ENCODE data around the gene GADD45G. TPM values are rescaled to one million over a fixed set of nuclear protein-coding genes. Genes with fewer than 3 reads are reported as not detected.

Gene GADD45G
- total and polyA plus RNA-seq, 8 donors, result 9.5 to 220 (median 21.1) TPM

DNA sequence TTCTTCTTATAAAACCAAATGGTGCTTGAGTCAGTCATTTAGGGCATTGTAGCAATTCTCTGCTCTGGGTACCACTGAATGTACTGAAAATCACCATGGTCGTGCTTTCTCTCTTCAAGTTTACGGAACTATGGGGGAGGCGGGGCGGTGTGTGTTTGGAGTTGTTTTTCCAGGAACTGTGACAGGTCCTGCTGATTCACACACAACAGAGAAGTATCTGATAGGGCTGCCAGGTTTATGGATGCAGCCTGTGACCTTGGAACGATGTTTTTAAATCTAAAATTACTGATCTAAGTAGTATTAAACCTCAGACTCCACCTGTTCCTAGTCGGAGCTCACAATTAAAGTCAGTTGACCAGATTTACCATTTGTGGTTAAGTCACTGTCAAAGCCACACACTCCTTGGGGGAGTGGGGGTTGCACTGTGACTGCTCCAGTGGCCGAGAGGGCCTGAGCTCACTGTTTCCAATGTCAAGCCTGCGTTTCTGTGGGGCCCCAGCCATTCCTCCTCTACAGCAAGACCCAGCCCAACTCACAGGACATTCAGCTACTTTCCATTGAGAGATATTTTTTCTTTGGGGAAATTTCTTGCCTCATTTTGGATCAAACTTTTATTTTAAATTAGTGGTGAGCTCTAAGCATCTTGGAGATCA, 44.4 kb downstream of the GADD45G start:
- no peaks in the 10 kb centered on the region for H3K27me3 ChIP-seq
- no peak for FAIRE-seq
- peaks cover 0 to 3% (median 0%) of the 10 kb centered on the region in 3 donors for H3K4me1 ChIP-seq
- TF ChIP-seq, protein P1, sequence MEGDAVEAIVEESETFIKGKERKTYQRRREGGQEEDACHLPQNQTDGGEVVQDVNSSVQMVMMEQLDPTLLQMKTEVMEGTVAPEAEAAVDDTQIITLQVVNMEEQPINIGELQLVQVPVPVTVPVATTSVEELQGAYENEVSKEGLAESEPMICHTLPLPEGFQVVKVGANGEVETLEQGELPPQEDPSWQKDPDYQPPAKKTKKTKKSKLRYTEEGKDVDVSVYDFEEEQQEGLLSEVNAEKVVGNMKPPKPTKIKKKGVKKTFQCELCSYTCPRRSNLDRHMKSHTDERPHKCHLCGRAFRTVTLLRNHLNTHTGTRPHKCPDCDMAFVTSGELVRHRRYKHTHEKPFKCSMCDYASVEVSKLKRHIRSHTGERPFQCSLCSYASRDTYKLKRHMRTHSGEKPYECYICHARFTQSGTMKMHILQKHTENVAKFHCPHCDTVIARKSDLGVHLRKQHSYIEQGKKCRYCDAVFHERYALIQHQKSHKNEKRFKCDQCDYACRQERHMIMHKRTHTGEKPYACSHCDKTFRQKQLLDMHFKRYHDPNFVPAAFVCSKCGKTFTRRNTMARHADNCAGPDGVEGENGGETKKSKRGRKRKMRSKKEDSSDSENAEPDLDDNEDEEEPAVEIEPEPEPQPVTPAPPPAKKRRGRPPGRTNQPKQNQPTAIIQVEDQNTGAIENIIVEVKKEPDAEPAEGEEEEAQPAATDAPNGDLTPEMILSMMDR (IDR thresholded peaks at IDR 0.05), result no peak
- H3K27ac ChIP-seq, result no peak overlapping the region
- peak in 3 of 4 donors; percentile 22 to 46 (median 30) for ATAC-seq
- intact Hi-C loops (cut with DNase I), result no loop called here
- 78 to 79% methylated on average over 8 of the region's 8 CpGs for WGBS, 2 donors
- no peak for DNase-seq
- no peak overlapping the region for H3K4me3 ChIP-seq
- H3K9me3 ChIP-seq, result no peaks in the 10 kb centered on the region
- no peaks in the 10 kb centered on the region for H3K36me3 ChIP-seq

DNA sequence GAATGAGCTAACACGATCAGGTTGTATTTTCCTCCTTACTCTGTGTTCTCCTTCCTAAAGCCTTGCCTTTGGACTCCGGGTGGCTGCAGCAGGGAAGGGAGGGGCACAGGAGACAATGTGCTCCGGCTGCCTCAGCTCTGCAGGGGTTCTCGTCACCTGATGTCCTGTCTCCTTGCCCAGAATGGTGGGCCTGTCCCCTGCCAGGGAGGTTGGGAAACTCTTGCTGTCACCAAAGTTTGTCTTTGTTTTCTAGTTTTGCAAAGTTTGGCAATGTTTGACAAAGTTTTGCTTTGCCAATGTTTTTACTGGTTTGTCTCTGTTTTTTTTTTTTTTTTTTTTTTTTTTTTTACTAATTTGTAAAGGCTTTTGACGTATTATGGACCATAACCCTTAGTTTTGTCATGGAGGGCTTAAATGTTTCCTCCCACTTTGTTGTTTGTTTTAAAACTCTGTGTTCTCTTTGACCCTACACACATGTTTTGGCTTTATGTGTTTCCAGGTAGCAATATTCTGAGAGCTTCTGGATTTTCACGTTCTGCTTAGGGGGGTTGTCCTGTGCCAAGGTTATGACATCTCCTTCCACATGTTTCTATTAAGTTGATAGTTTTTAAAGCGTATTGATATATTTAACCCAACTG, 49.3 kb downstream of the GADD45G start:
- Histone ChIP-seq H3K9me3 (no peaks in the 10 kb centered on the region), H3K4me3 (no peak overlapping the region), H3K4me1 (peaks cover 8 to 23% (median 17%) of the 10 kb centered on the region in 3 donors), H3K27me3 (no peaks in the 10 kb centered on the region), H3K27ac (peak overlapping the region in 3 of 4 donors; percentile 49 to 60 (median 53)), H3K36me3 (no peaks in the 10 kb centered on the region)
- intact Hi-C loops (cut with DNase I), result no loop called here
- WGBS, 2 donors, result 52% methylated on average over 7 of the region's 7 CpGs
- no peak for FAIRE-seq
- ATAC-seq, result peak; percentile 14 to 60 (median 48)
- TF ChIP-seq, protein P1 (IDR thresholded peaks at IDR 0.05), result no peak
- DNase-seq, result peak in 2 of 6 donors; percentile 34 to 41

DNA sequence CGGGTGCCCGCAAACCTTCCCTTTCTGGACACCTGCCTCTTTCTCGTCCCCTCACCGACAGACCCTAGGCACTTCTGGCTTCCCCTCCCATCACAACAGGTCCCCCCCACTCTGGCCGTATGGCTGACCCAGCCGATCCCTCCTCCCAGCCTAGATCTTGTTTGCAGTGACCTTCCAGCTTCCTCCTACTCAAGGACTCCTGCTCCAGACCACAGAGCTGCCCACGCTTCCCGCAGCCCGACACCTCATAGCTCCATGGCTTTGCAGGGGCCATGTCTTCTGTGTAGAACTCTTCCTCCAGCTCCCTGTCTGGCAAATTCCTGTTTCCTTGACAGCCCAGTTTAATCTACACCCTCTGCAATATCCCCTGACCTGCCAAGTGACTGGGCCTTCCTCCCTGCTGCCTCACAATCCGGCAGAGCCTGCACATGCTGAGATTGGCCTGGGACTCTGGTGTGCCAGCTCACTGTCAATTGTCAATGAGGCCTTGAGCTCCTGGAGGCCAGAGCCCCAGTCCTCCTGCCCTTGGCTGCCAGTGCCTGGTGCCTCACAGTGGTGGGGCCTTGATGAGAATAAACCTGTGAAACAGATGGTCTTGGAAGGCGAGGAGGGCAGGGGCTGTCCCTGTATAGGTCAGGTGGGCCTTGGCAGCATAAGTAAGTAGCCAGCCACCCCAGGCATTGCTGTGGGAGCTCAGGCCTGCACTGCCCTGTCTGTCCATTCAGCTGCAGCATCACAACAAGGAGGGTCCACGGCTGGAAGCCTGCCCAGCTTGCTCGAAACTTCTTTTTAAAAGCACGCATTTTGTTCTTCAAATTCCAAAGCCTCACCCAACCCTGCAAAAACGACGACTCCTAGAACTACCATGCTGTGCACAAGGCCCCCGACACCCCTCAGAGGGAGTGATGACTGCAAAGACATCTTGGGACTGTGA, 50.5 kb downstream of the GADD45G start:
- Histone ChIP-seq H3K4me3 (no peak overlapping the region), H3K9me3 (no peaks in the 10 kb centered on the region), H3K27ac (peak overlapping the region in 3 of 4 donors; percentile 49 to 60 (median 53)), H3K4me1 (peaks cover 8 to 23% (median 17%) of the 10 kb centered on the region in 3 donors), H3K36me3 (no peaks in the 10 kb centered on the region), H3K27me3 (no peaks in the 10 kb centered on the region)
- peak in 3 of 6 donors; percentile 35 to 59 (median 53) for DNase-seq
- intact Hi-C loops (cut with DNase I), result no loop called here
- TF ChIP-seq, protein P1 (IDR thresholded peaks at IDR 0.05), result no peak
- 70 to 71% methylated on average over 17 of the region's 17 CpGs for WGBS, 2 donors
- no peak for FAIRE-seq
- ATAC-seq, result peak; percentile 56 to 80 (median 74)

Other genes with a start within 250 kb of the GADD45G start
- 10 to 100 TPM in 5 of 6 donors, 1 to 10 TPM in 1; 7.1 to 29.7 (median 13.0) TPM for gene SEMA4D, start 106.9 kb upstream of the GADD45G start, total RNA-seq
- 10 to 100 TPM in 1 of 2 donors, 1 to 10 TPM in 1; 7.8 to 10.4 TPM for gene SEMA4D, start 106.9 kb upstream of the GADD45G start, polyA plus RNA-seq